GM19240 (cell line): Measurements from ENCODE around the gene ADAMTSL3.

ENCODE experiments used
- DNase-seq: peaks from one replicate; pipeline ENCODE4 v3.0.0; 2011; ENCODE audit warnings: low spot score; ENCODE audit not compliant: insufficient read length

ADAMTSL3 gene

GRCh38 chr15:83866692-83867091 is 212.8 kb downstream of the ADAMTSL3 start:
- no peak for DNase-seq

GRCh38 chr15:83869341-83869740 is 215.4 kb downstream of the ADAMTSL3 start:
- no peak for DNase-seq

GRCh38 chr15:83871808-83872559 is 218.1 kb downstream of the ADAMTSL3 start:
- no peak for DNase-seq

GRCh38 chr15:83873966-83874365 is 220.0 kb downstream of the ADAMTSL3 start:
- no peak for DNase-seq

GRCh38 chr15:83880529-83880928 is 226.6 kb downstream of the ADAMTSL3 start:
- no peak for DNase-seq

- DNase-seq = no peak
These were observed 227.2 kb downstream of the ADAMTSL3 start for GRCh38 chr15:83881156-83881555.

- DNase-seq = no peak
These were observed 232.4 kb downstream of the ADAMTSL3 start for GRCh38 chr15:83886321-83886720.

- DNase-seq = no peak
These were observed 233.5 kb downstream of the ADAMTSL3 start for GRCh38 chr15:83887404-83887803.

GRCh38 chr15:83887961-83888360 is 234.0 kb downstream of the ADAMTSL3 start:
- DNase-seq = no peak

- no peak for DNase-seq
These were observed 236.1 kb downstream of the ADAMTSL3 start for GRCh38 chr15:83889995-83890394.

GRCh38 chr15:83890587-83890986 is 236.7 kb downstream of the ADAMTSL3 start:
- DNase-seq = no peak

- DNase-seq = no peak
These were observed 238.6 kb downstream of the ADAMTSL3 start for GRCh38 chr15:83892498-83892897.

- DNase-seq = no peak
These were observed 239.4 kb downstream of the ADAMTSL3 start for GRCh38 chr15:83893308-83893707.

- DNase-seq = no peak
These were observed 243.1 kb downstream of the ADAMTSL3 start for GRCh38 chr15:83897037-83897436.

- no peak for DNase-seq
These were observed 244.4 kb downstream of the ADAMTSL3 start for GRCh38 chr15:83898361-83898760.

- no peak for DNase-seq
These were observed 245.7 kb downstream of the ADAMTSL3 start for GRCh38 chr15:83899670-83900069.

- no peak for DNase-seq
These were observed 250.5 kb downstream of the ADAMTSL3 start for GRCh38 chr15:83904107-83905040.

- DNase-seq = no peak
These were observed 251.8 kb downstream of the ADAMTSL3 start for GRCh38 chr15:83905556-83906273.

GRCh38 chr15:83911345-83911744 is 257.4 kb downstream of the ADAMTSL3 start:
- DNase-seq = no peak

- DNase-seq = no peak
These were observed 258.4 kb downstream of the ADAMTSL3 start for GRCh38 chr15:83912343-83912742.

- no peak for DNase-seq
These were observed 259.2 kb downstream of the ADAMTSL3 start for GRCh38 chr15:83913034-83913632.
